Iris pigment epithelial cell (primary cell): ENCODE results near the gene GLIS1.

ENCODE experiments used
- DNase-seq: peaks from one replicate; pipeline ENCODE4 v3.0.0-alpha.2; 2011; ENCODE audit warnings: low read depth

The GLIS1 gene

DNA sequence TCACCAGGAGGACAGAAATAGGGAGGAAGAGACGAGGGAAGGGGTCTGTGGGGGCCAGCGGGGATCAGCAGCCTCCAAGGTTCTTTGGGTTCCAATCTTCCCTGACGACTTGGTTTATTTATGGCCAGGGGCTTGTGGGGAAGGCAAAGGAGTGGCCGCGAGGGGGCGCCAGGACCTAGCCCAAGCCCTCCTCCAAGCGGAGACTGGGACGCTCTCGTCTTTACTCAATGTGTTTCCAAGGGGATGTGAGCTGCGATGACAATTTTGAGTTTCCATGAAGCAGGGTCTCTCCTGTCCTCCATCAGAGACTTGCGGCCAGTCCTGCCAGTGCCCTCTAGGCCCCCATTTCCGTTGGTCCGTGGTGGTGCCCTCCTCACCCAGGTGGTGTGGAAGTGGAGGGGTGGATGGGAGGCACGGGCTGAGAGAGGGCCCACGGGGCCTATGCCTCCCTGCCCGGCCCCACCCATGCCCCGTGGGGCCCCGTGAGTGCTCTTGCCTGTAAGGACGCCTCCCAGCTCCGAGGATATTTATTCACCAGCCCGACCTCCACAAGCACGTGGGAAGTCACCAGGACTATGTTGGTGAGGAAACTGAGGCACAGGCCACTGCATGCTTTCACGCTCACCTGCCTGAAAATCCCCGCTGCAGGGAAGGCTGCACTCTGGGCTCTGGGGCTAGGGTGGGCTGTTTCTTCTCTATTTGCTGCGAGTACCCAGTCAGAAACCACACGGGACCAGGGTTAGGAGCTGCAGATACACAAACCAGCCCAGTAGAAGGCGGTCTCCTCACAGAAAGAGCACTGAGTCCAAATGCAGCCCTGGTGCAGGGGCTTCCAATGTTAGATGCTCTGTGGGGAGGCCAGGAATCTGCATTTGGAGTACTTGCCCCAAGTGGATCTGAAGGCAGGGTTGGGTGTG is 253.2 kb downstream of the GLIS1 start:
- DNase-seq = peak; percentile 75

DNA sequence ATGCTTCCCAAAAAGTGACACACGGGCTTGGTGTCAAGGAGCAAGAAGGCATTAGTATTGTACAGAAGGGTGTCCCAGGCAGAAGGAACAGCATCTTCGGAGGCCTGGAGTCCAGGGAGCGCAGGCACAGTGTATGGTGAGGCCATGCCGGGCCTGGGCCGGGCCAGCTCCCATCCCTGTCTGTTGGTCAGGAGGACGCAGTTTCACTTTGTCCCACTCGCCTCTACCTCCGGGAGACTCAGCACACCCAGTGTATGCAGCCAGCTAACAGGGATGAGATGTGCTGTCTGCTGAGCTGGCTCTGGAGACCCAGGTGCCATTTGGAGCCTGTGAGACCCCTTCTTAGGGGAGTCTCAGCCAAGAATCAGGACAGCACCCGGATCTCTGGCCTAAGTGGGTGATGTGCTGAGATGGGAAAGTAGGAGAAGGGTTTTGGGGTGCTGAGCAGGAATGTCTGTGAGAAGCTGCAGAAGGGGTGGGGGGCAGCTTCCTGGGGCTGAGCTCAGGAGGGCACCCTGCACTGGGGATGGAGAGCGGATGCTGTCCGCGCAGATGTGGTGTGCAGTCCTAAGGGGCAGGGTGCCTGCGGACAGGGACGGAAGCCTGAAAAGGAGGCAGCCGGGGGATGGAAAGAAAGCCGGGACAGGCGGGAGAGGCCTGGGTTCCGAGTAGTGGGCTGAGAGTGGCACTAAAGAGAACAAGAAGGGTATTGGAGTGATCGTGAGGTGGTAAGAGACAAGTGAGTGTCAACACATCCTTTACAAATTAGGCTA is 254.1 kb downstream of the GLIS1 start:
- DNase-seq = no peak

DNA sequence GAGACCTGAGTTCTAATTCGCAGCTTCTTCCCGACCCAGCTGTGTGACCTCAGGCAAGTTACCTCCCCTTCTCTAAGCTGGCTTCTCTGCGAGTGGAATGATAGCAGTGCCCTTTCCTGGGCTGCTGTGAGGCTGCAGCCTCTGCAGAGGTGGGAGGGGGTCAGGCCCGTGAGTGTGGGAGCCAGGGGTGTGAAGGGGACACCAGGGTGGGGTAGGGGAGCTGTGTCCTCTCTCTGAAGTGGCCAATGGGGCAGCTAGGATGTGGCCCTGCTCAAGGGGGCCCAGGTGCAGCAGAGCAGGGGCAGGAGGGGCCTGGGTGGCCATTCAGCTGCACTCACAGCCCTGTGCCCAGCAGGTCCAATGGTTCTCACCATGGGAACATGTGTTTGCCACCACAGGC is 255.3 kb downstream of the GLIS1 start:
- no peak for DNase-seq

DNA sequence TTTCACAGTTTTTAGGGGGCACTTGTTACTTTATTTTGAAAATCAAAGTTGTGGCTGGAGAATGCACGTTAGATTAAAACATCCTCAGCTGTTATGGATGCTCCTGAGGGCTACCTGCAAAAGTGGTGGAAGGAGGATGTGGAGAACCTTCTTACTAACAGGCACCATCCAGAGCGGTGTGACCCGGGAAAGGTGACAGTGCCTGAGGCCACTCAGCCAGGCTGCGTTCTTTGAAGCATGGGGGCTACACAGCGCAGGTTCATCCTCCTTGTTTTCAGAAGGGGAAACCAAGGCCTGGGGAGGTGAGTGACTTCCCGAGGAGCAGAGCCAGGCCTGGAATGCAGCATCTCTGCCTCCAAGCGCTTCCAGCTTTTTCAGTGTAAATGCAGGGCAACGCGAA is 255.8 kb downstream of the GLIS1 start:
- DNase-seq = no peak

DNA sequence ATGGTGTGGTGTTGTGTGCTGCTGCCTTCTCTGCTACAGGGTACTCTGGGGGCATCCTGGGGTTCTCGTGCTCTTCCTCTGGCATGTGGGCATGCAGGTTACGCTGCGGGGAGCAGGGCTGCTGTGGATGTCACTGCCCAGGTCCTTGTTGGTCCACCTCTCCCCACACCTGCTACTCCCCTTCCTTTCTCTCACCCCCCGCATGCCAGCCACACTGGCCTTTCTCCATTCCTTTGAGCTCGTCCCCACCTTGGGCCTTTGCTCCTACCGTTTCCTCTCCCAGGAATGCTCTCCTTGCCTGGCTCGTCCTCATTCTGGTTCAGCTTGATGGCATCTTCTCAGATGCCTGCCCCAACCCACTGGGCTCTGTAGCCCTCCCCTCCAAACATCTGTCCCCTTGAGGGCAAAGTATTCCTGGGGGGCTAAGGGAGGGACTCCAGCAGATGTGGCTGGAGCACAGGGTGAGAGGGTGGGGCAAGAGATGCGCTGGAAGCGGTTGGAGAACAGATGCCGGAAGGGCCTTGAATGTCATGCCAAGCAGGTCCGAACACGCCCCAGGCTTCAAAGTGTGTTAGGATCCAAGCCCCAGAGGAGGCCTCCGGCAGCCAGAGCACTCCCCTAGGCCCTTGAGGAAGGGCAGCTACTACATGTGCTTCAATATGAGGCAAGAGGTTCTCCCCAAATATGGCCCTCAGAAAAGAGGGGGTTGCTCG is 256.4 kb downstream of the GLIS1 start:
- no peak for DNase-seq

DNA sequence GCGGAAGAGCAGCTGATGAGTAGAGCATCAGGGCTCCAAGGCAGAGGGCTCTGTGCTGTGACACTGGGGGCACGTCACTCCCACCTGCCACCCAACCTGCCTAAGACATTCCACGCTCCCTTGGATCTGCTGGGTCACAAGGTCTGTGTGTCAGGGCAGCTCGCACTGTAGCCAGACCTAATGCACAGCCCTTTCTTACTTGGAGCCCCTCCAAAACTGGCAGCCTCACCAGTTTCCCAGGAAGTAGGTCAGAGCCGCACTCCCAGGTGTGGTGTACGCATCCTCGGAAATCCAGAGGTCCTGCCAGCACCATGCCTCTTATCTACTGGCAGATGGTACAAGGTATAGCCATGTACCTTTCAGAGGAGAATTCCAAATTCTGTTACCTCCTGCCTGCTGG is 257.5 kb downstream of the GLIS1 start:
- DNase-seq = no peak

DNA sequence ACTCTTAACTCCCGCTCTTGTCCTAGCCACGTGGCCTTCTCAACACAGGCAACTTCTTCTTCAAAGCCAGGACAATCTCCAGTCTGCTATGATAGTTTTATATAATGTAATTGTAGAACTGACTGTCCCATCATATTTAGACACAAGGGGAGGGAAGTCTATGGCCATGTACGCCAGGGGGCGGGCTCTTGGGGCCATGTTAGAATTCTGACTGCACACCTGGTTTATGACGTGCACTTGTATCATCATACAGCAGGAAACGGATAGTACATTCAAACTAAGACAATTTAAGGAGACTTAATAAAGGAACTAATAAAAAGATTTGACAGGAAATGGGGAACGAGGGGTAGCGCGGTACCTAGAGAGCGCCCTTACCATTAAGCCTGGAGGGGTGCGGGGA is 258.3 kb downstream of the GLIS1 start:
- DNase-seq = no peak

DNA sequence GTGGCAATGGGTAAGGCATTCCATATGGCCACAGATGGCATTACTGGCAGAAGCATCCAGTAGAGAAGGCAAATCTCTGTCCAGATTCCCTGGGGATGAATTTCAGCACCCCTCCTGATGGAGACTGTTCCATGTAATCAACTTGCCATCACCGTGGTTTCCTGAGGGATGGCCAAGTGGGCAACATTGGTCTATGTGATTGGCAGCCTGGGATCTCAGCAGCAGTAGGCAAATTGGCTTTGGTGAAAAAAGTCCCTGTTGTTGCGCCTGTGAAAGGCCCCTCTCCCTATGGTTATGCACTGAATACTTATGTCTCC is 260.5 kb downstream of the GLIS1 start:
- DNase-seq = no peak

DNA sequence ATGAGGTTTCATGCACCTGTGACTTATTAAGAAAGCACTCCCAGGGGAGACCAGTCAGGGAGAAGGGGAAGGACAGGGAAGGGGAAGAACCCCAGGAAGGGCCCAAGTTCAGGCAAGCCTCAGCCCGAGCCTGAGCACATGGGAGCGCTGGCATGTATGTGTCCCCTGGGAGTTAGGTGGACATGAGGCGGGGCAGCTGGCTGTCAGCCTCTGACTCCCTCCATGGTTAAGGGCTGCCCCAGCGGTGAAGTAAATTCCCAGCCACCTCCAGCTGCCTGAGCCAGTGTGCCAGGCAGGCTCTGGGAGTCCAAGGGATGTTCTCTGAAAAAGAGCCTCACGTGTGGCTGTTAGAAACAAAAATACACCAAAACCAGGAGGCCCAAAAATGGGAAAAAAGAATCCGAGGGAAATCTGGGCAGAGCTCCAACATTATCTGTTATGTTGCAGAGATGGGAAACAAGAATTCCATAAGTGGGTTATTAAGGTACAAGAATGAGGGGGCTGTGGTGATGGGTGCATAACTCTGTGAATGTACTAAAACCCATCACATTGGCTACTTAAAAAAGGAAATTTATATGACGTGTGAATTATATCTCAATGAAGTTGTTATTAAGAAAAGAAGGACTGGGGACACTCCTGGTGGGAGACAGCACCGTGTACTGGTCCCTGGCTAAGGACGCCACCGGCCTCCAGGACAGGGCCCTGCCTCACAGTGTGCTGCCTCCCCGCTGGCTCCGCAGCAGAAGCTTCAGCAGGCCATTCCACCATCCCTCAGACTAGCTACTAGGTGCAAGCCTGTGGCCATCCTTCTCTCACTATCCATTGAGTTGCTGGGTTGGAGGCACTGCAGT is 261.1 kb downstream of the GLIS1 start:
- no peak for DNase-seq

DNA sequence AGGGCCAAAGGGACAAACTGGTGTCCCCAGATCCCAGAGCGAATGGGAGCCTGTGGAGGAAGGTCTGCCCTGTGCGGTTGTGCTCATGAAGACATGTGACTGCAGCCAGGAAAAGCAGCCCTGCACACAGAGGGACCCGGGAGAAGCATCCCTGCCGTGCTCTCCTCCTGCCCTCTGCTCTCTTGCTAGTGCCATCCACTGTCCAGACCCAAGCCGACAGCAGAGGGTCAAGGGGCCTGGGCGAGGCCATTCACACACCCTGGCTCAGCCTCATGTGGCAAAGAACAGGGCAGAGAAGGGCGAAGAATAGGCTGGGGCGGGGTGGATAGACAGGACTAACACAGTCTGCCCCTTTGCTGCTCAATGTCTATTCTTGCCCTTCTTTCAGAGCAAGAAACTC is 262.4 kb downstream of the GLIS1 start:
- no peak for DNase-seq

DNA sequence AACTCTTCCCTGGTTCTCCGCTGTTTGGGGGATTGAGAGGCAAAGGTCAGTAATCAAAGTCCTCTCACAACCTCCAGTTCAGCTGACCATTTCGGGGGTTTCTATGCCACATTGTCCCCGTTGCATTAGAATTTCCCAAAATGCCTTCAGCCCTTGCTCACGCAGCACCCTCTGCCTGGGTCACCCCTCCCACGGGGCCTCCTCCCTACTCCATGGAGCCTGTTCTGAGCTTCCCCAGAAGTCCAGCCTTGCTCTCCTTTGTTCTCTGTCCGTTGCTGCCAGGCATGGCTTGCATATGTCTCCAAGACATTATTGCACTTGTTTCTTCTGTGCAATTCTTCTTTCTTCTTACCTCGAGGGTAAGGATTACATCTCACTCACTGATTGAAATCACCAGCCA is 263.3 kb downstream of the GLIS1 start:
- DNase-seq = no peak

DNA sequence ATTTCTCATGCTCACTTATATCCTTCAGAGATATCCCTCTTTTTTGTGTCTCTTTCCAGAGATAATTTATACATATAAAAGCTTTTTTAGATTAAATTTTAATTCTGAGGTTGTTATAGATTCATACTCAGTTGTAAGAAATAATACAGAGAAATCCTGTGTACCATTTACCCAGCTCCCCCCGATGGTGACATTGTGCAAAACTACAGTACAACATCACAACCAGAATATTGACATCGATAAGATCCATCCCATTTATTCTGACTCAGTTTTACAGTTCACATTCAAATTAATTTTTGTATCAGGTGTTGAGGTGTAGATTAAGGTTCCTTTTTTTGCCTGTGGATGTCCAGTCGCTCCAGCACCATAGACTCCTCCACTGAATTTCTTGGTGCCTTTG is 265.5 kb downstream of the GLIS1 start:
- DNase-seq = peak; percentile 36

DNA sequence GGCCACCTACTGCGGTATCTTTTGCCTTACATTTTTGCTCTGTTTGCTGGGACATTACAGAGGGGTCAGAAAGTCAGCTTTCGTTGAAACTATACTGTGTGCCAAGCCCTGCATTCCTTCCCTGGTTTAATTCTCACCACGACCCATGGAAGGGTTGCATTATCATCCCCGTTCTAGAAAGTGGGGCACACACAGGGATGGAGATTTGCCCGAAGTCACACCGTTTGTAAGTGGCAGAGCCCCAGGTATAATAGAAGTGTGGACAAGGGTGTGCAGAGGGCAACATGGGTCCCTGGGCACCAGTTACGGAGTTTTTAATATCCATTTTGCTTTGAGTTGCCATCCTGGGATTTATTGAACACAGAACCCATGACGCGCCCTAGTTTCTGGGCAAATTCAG is 268.0 kb downstream of the GLIS1 start:
- DNase-seq = no peak

DNA sequence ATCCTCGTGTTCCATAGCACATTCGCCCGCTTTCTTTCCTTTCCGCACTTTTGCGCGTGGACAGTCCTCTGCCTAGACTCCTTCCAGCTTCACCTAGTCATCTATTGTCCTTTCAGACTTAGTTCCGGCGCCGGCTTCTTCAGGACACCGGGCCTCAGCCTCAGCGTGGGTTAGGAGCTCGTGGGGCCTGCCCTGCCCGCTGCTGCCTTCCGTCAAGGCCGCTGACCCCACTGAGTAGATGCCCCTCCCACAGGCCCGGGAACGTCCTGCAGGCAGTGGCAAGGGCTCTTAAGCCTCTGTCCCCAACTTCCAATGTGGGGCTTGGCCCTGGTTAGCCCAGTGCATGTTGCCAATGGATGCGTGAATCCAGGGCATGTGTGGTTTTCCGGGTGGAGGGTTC is 268.4 kb downstream of the GLIS1 start:
- no peak for DNase-seq

DNA sequence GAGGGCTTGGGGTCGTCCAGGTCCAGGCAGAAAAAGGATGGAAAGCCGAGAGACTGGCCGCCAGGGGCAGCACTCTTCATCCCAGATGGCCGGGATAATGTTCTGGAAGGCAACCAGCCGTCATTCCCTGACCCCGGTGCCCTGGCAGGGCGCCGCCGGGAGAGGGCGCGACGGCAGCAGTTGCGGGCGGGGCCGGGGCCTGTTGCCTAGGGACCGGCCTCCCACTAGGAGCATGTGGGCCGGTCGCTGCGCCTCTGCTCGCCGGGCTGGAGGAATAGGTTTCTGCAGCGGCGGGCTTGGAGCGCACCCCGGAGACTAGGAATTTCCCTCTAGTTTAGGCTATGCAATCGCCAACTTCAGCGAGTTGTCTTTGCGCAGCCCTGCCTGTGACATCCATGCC is 268.8 kb downstream of the GLIS1 start:
- DNase-seq = peak; percentile 62

DNA sequence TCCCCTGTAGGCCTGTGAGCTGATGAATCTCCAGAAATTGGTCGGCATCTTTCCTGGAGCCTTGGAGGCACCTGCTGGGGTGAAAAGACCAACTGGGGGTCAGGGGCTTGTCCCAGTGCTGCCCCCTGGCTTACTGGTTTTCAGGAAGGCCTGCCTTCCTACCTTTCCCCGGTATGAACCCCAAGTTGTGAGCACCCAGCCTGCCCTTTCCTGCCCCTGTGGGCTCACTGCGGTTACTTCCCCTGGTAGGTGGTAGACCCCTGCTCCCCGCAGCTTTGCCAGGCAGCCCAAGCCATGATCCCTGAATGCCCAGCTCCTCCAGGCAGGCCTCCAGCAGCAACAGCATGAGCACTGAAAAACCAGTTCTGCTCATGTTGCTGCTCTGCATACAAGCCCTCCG is 269.6 kb downstream of the GLIS1 start:
- DNase-seq = no peak

DNA sequence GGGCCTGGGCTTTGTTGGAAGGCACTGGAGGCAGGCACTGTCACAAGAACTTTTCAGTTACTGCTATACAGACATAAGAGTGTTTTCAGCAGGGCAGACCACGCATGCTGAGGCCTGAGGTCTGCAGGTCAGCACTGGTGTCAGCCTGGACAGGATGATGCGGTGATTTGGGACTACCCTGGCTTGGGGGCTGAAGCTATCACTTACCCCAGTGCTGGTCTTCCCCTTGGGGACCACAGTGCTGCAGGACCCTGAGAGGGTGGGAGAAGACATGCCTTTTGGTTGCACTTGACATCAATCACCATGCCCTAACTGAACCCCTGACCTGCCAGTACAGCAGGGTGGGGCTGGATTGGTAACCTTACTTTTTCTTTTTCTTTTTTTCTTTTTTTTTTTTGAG is 270.6 kb downstream of the GLIS1 start:
- DNase-seq = no peak

DNA sequence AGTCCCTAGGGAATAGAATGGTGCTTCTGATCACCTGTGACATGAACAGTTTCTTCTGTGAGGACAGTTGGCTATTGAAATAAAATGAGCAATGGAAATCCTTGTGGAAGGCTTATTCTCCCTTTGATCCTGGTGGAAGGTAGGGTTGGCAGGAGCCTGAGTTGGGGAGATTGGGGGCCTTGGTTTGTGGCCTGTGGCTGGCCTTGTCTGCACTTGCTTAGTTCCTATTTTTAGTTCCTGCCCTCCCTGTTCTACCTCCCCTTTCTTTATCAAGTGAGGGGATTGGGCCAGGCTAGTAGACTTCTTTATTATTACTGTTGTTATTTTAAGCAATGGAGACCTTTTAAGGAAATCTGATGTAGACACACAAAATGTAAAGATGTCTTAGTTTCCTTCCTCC is 271.6 kb downstream of the GLIS1 start:
- DNase-seq = no peak

DNA sequence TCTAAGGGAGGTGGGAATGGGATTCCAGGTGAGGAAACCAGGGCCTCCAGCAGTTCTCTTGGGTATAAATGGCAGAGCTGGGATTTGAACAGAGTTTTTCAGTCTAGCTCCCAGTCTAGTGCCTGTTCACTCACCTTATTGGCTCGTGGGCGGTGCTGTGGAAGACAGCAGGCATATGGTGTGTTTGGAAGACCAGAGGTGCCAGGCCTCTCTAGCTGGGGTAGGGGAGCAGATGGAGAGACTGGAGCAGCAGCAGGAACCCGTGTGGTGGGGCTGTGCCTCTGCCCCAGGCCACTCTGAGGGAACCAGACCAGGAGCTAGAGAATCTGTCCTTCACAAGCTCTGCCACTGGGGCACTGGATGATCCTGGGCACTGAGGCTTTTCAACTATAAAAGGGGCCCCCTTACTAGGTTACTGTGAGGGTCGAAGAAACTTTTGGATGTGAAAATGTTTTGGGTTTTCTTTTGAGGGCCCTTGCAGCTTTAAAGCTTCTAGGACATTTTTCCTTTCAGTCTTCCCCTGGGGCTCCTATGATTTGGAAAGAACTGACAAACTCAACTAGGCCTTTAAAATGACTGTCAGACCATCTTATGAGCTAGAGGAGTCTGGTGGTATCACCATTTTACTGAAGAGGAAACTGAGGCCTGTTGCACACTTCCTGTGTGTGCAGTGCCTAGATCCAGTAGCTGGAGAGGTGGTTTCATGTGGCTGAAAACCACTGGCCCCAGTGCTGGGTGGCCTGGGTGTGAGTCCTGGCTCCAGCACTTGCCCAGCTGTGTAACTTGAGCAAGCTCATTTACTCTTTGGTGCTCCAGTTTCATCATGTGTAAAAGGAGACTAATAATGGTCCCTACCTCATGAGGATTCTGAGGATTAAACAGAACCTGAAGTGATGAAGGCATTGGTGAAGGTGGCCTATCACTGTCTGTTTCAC is 273.7 kb downstream of the GLIS1 start:
- DNase-seq = no peak

DNA sequence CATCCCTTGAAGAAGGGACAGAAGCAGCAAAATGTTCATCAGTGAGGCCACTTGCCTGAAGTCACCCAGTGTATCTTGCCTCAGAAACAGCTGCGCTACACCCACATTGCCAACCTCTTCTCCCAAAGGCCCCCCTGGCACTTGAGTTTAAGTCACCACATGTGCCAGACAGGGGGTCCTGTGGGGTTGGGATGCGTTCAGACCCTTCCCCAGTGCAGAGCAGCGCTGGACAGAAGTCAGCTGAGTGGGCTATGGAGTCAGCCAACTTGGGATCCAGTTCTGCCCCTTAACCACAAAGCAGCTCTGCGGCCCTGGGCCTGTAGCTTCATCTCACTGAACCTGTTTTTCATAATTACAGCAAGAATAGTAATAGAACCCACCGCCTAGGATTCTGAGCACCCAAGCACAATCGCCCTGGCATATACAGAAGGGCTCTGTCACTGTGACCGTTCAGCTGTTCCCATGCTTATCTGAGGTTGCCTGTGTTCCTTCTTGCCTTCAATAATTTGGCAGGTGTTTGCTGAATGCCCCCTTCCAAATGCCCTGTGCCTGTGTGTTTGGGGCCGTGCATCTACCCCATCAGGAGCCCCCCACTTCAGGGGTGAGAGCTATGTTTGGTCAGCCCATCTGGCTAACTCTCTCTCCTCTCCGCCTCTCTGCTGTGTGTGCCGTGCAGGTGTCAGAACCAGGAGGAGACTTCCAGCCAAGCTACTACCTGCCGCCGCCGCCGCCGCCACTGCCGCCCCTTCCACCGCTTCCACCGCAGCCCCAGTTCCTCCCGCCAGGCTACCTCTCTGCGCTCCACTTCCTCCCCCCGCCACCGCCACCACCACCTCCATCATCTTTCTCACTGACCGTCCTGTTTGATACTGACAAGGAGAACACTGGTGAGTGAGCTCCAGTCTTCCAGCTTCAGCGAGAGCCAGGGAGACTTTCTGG is 274.7 kb downstream of the GLIS1 start:
- DNase-seq = no peak
